Keratinocyte (primary cell): ENCODE results near the gene ZDHHC1. TPM values are rescaled to one million over a fixed set of nuclear protein-coding genes. Genes with fewer than 3 reads are reported as not detected.

Experiments used
- DNase-seq: peaks from one replicate; pipeline ENCODE4 v3.0.0-alpha.2; 2011; ENCODE audit warnings: low read depth, missing footprints, low spot score
- FAIRE-seq: peaks from 2 replicates; lab custom pipeline; 2011; peaks lifted over from hg19 to GRCh38; lab: Jason Lieb, UNC
- H2AFZ ChIP-seq: 2 replicates; pipeline ENCODE4 v1.6.0; 2012; ENCODE audit warnings: low read length, control low read depth, inconsistent platforms; ENCODE audit not compliant: control insufficient read depth
- H3K27ac ChIP-seq: 2 replicates; pipeline ENCODE4 v1.5.1; 2011; ENCODE audit warnings: low read length; ENCODE audit not compliant: control insufficient read depth, insufficient read depth
- H3K27me3 ChIP-seq: 3 replicates; pipeline ENCODE4 v1.6.0; 2011; ENCODE audit warnings: low read length; ENCODE audit not compliant: control insufficient read depth, insufficient read depth; ENCODE audit errors: extremely low read depth
- H3K36me3 ChIP-seq, 2 experiments: 2 replicates in 1 of 2; 3 replicates in 1 of 2; pipeline ENCODE4 v1.5.1; 2011; ENCODE audit warnings: low read length in 2 of 2, mild to moderate bottlenecking in 1 of 2; ENCODE audit not compliant: control insufficient read depth in 2 of 2, insufficient read depth in 2 of 2; ENCODE audit errors: extremely low read depth in 1 of 2
- H3K4me1 ChIP-seq: 3 replicates; pipeline ENCODE4 v1.5.1; 2011; ENCODE audit warnings: low read length; ENCODE audit not compliant: control insufficient read depth, insufficient read depth; ENCODE audit errors: extremely low read depth
- H3K4me2 ChIP-seq: 3 replicates; pipeline ENCODE4 v1.6.0; 2011; ENCODE audit warnings: low read depth, low read length; ENCODE audit not compliant: control insufficient read depth, insufficient read depth; ENCODE audit errors: extremely low read depth
- H3K4me3 ChIP-seq, 3 experiments: fragments of 200-600 bp in 1 of 3; sonication (generic) in 1 of 3; 2 replicates in 2 of 3; 3 replicates in 1 of 3; pipeline ENCODE4 v1.5.1; 2011 to 2016; ENCODE audit warnings: low read length in 3 of 3, mild to moderate bottlenecking in 3 of 3, control low read depth in 2 of 3, inconsistent platforms in 1 of 3, low read depth in 1 of 3, mixed read lengths in 1 of 3, mixed run types in 1 of 3, moderate library complexity in 1 of 3; ENCODE audit not compliant: control insufficient read depth in 2 of 3, insufficient read depth in 2 of 3; ENCODE audit errors: extremely low read depth in 1 of 3
- H3K79me2 ChIP-seq: 2 replicates; pipeline ENCODE4 v1.6.0; 2012; ENCODE audit warnings: low read length; ENCODE audit not compliant: control insufficient read depth, insufficient read depth
- H3K9ac ChIP-seq: 3 replicates; pipeline ENCODE4 v1.6.0; 2011; ENCODE audit warnings: low read length; ENCODE audit not compliant: control insufficient read depth, insufficient read depth; ENCODE audit errors: extremely low read depth
- H3K9me1 ChIP-seq: 3 replicates; pipeline ENCODE4 v1.6.0; 2011; ENCODE audit warnings: low read length; ENCODE audit not compliant: control insufficient read depth, insufficient read depth; ENCODE audit errors: extremely low read depth
- H3K9me3 ChIP-seq: 2 replicates; pipeline ENCODE4 v1.5.1; 2012; ENCODE audit warnings: low read depth, low read length; ENCODE audit not compliant: control insufficient read depth
- H4K20me1 ChIP-seq: 3 replicates; pipeline ENCODE4 v1.6.0; 2011; ENCODE audit warnings: low read length; ENCODE audit not compliant: control insufficient read depth, insufficient read depth; ENCODE audit errors: extremely low read depth
- CTCF ChIP-seq, 3 experiments: IDR thresholded peaks in 1 of 3; conservative IDR thresholded peaks in 1 of 3; optimal IDR thresholded peaks in 1 of 3; 2 replicates in 2 of 3; 3 replicates in 1 of 3; pipeline versions ENCODE3 to v1.5.1; 2011; ENCODE audit warnings: low read length in 3 of 3, mild to moderate bottlenecking in 3 of 3, moderate library complexity in 2 of 3, control low read depth in 1 of 3, inconsistent platforms in 1 of 3; ENCODE audit not compliant: insufficient read depth in 2 of 3; ENCODE audit errors: extremely low read depth in 1 of 3
- EZH2 ChIP-seq: IDR thresholded peaks from one replicate; pipeline ENCODE4 v1.6.1; 2012; ENCODE audit warnings: inconsistent platforms, mild to moderate bottlenecking, low read length, moderate library complexity
- dilution Hi-C: fragments of 300-500 bp; cut with MboI; formaldehyde crosslinking; loops from one replicate; pipeline ENCODE4 v1.7.0; 2020; ENCODE audit warnings: low sequenced_read_pairs; ENCODE audit not compliant: extremely low pct_ligation_motif_present
- polyA plus RNA-seq, 5 experiments: library from polyadenylated mRNA; depleted of rRNA in 3 of 5; stranded (reverse) in 3 of 5; stranded (forward) in 1 of 5; unstranded in 1 of 5; fragments of >200 nt; gene quantifications; 1 replicate in 1 of 5; 2 replicates in 3 of 5; 3 replicates in 1 of 5; pipeline versions ENCODE4 v1.2.1 to v1.2.3, GENCODE V29; 2011 to 2012; ENCODE audit warnings: missing spikeins in 2 of 5, low read depth in 1 of 5, low replicate concordance in 1 of 5

ZDHHC1 gene
- polyA plus RNA-seq, 1 donor (not counting 4 experiments of a cell fraction or from before 2014, with no cell fraction given), result 1.1 TPM

- Histone ChIP-seq H3K79me2 (peaks cover 38% of the 10 kb centered on the region), H3K36me3 (peaks cover 12 to 16% of the 10 kb centered on the region in 2 experiments), H3K27me3 (no peaks in the 10 kb centered on the region), H3K4me1 (peaks cover 27% of the 10 kb centered on the region), H4K20me1 (peaks cover 32% of the 10 kb centered on the region), H3K9me3 (no peaks in the 10 kb centered on the region), H3K4me2 (no peak overlapping the region), H2AFZ (no peak overlapping the region), H3K9me1 (peaks cover 13% of the 10 kb centered on the region), H3K9ac (no peak overlapping the region), H3K4me3 (no peak overlapping the region), H3K27ac (no peak overlapping the region)
- FAIRE-seq, result no peak
- no peak for DNase-seq
- TF ChIP-seq EZH2 (no peak), CTCF (optimal IDR thresholded peaks at IDR 0.05 in 1 of 3, IDR thresholded peaks at IDR 0.05 in 1 of 3, conservative IDR thresholded peaks at IDR 0.05 in 1 of 3; ENCODE audit: extremely low read depth in 1 of 3, insufficient read depth in 2 of 3, low read length in 3 of 3) (no peak)
- dilution Hi-C loops, result no loop called here
These were observed 43.5 kb upstream of the ZDHHC1 start for GRCh38 chr16:67459861-67460150.

GRCh38 chr16:67459066-67459860, 43.0 kb upstream of the ZDHHC1 start:
- H3K79me2 ChIP-seq, result peaks cover 32% of the 10 kb centered on the region
- no peak overlapping the region for H2AFZ ChIP-seq
- no peak overlapping the region for H3K4me3 ChIP-seq
- TF ChIP-seq EZH2 (no peak), CTCF (optimal IDR thresholded peaks at IDR 0.05 in 1 of 3, IDR thresholded peaks at IDR 0.05 in 1 of 3, conservative IDR thresholded peaks at IDR 0.05 in 1 of 3; ENCODE audit: extremely low read depth in 1 of 3, insufficient read depth in 2 of 3, low read length in 3 of 3) (no peak)
- FAIRE-seq (no peak), DNase-seq (no peak)
- peaks cover 27% of the 10 kb centered on the region for H3K4me1 ChIP-seq
- peaks cover 9 to 16% of the 10 kb centered on the region in 2 experiments for H3K36me3 ChIP-seq
- dilution Hi-C loops, result no loop called here
- no peak overlapping the region for H3K4me2 ChIP-seq
- peaks cover 13% of the 10 kb centered on the region for H3K9me1 ChIP-seq
- no peaks in the 10 kb centered on the region for H3K27me3 ChIP-seq
- no peaks in the 10 kb centered on the region for H3K9me3 ChIP-seq
- H3K27ac ChIP-seq, result no peak overlapping the region
- H3K9ac ChIP-seq, result no peak overlapping the region
- peaks cover 32% of the 10 kb centered on the region for H4K20me1 ChIP-seq
